ENCODE data around the gene CCDC17.

Gene CCDC17

DNA sequence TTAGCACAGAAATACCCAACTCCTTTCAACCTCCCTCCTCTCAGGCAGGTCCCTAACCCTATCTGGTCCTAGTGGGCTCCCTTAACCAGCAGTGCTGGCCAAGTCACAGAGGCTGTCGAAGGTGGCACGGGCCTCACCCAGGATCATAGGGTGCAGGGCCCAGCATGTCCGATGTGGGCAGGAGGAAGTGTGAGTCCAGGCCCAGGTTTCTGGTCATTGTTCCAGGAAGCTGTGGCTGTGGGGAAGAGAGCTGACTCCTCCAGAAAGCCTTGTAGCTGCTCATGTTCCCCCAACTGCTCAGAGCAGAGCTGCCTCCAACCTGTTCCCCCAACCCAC lies 2.4 kb downstream of the CCDC17 start:
- no peak overlapping the region for H3K4me2 ChIP-seq (ENCODE audit: low read length)
- no peak overlapping the region for H3K4me3 ChIP-seq (ENCODE audit: low read depth, low read length, poor library complexity, severe bottlenecking)
- no peak overlapping the region for H3K9ac ChIP-seq (ENCODE audit: low read length)
- no peaks in the 10 kb centered on the region for H3K9me3 ChIP-seq (ENCODE audit: low read length)
- no peaks in the 10 kb centered on the region for H3F3A ChIP-seq (ENCODE audit: insufficient read depth, low read length)
- H3K79me2 ChIP-seq (ENCODE audit: insufficient read depth, low read length): no peaks in the 10 kb centered on the region
- peak overlapping the region; percentile 19 for H3K27ac ChIP-seq (ENCODE audit: low read depth, low read length, poor library complexity, severe bottlenecking)
- peaks cover 47% of the 10 kb centered on the region for H3K36me3 ChIP-seq (ENCODE audit: insufficient read depth, low read length)
- no peak overlapping the region for H2AFZ ChIP-seq (ENCODE audit: low read length)
- H4K20me1 ChIP-seq (ENCODE audit: insufficient read depth, low read length): no peaks in the 10 kb centered on the region
- TF ChIP-seq, protein P1, sequence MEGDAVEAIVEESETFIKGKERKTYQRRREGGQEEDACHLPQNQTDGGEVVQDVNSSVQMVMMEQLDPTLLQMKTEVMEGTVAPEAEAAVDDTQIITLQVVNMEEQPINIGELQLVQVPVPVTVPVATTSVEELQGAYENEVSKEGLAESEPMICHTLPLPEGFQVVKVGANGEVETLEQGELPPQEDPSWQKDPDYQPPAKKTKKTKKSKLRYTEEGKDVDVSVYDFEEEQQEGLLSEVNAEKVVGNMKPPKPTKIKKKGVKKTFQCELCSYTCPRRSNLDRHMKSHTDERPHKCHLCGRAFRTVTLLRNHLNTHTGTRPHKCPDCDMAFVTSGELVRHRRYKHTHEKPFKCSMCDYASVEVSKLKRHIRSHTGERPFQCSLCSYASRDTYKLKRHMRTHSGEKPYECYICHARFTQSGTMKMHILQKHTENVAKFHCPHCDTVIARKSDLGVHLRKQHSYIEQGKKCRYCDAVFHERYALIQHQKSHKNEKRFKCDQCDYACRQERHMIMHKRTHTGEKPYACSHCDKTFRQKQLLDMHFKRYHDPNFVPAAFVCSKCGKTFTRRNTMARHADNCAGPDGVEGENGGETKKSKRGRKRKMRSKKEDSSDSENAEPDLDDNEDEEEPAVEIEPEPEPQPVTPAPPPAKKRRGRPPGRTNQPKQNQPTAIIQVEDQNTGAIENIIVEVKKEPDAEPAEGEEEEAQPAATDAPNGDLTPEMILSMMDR (IDR thresholded peaks at IDR 0.05; ENCODE audit: low read length): no peak
- no peak for TF ChIP-seq EZH2 (IDR thresholded peaks at IDR 0.05; ENCODE audit: borderline replicate concordance, low read length)
- H3K9me2 ChIP-seq (ENCODE audit: low read depth, low read length): no peaks in the 10 kb centered on the region
- H3K27me3 ChIP-seq (ENCODE audit: insufficient read depth, low read length): no peaks in the 10 kb centered on the region
- no peaks in the 10 kb centered on the region for H3K4me1 ChIP-seq (ENCODE audit: insufficient read depth, low read length, severe bottlenecking)

DNA sequence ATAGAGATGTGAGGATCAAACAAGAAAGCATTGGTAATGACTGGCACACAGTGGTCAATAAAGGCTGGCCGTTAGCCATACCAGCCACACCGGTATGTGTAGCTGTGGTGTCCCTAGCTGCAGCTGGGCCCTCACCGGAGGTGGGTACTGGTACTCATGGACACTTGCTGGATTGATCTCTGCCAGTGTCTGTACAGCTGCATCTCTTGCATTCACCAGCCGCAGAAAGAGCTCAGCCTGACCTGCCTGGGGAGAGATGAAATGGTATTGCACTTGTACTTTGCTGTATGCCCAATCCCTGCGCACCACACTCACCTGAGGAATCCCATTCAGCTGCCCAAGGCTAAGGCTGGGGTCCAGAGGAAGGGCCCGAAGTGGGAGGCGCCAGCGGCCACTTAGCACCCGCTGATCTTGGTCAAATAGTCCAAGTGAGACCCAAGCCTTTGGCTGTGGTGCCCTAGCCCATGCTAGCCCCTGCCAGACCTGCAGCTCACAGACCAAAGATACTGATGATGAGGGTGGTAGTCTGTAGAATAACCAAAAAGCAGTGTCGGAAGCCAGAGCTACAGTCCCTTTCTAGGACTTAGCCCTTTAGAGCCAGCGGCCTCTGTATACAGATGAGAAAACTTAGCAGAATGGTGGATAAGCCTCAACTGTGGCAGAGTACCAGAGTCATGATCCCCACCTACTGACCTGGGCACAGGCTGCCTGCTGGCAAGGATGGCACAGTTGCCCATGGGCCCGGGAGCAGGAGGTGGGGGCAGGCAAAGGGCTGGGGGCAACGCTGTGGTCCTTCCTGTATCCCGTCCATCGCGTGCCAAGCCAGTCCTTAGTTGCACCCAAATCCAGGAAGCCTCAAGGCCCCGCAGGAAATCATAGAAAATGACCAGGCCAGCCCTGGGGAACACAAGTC lies 3.0 kb downstream of the CCDC17 start:
- H3F3A ChIP-seq (ENCODE audit: insufficient read depth, low read length): no peaks in the 10 kb centered on the region
- no peaks in the 10 kb centered on the region for H3K9me2 ChIP-seq (ENCODE audit: low read depth, low read length)
- H3K4me3 ChIP-seq (ENCODE audit: low read depth, low read length, poor library complexity, severe bottlenecking): no peak overlapping the region
- no peaks in the 10 kb centered on the region for H4K20me1 ChIP-seq (ENCODE audit: insufficient read depth, low read length)
- H3K4me1 ChIP-seq (ENCODE audit: insufficient read depth, low read length, severe bottlenecking): no peaks in the 10 kb centered on the region
- H3K4me2 ChIP-seq (ENCODE audit: low read length): no peak overlapping the region
- H3K79me2 ChIP-seq (ENCODE audit: insufficient read depth, low read length): no peaks in the 10 kb centered on the region
- H3K27me3 ChIP-seq (ENCODE audit: insufficient read depth, low read length): no peaks in the 10 kb centered on the region
- H3K27ac ChIP-seq (ENCODE audit: low read depth, low read length, poor library complexity, severe bottlenecking): peak overlapping the region; percentile 19
- no peak overlapping the region for H2AFZ ChIP-seq (ENCODE audit: low read length)
- H3K9me3 ChIP-seq (ENCODE audit: low read length): no peaks in the 10 kb centered on the region
- H3K9ac ChIP-seq (ENCODE audit: low read length): no peak overlapping the region
- TF ChIP-seq EZH2 (IDR thresholded peaks at IDR 0.05; ENCODE audit: borderline replicate concordance, low read length): no peak
- TF ChIP-seq, protein P1 (IDR thresholded peaks at IDR 0.05; ENCODE audit: low read length): no peak
- peaks cover 50% of the 10 kb centered on the region for H3K36me3 ChIP-seq (ENCODE audit: insufficient read depth, low read length)

DNA sequence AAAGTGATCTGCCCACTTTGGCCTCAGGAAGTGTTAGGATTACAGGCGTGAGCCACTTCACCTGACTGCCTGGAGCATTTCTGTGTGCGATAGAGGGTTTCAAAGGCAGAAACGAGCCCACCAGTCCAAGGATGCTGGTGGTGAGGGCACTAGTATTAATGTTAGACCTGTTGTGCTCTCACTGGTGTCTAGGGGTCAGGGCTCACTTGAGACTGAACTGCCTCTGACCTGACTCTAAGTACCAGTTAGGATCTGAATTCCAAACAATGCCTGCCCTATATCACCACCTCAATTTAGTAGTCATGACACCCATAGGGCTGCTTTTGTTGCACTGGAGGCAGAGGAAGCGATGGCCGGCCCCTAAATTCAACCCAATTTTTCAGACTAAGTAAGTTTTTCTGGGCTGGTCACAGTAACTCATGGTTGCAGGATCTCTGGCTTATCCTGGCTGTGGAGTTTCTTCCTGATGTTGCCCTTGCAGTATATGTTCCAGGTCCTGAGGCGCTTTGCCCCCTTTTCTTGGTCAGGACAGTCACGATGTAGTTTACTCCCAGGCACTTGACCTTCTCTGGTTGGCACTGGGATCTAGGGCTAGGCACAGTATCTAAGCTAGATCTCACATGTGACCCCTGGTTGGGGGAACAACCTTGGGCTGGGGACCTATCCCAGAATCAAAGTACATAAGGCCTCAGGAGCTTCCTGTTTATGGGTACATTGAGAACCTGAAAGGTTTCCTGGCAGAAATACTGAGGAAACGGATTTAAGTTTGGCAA lies 4.5 kb downstream of the CCDC17 start:
- Histone ChIP-seq H2AFZ (ENCODE audit: low read length) (no peak overlapping the region), H4K20me1 (ENCODE audit: insufficient read depth, low read length) (no peaks in the 10 kb centered on the region), H3K4me3 (ENCODE audit: low read depth, low read length, poor library complexity, severe bottlenecking) (no peak overlapping the region), H3F3A (ENCODE audit: insufficient read depth, low read length) (no peaks in the 10 kb centered on the region), H3K9me2 (ENCODE audit: low read depth, low read length) (no peaks in the 10 kb centered on the region), H3K27me3 (ENCODE audit: insufficient read depth, low read length) (no peaks in the 10 kb centered on the region), H3K27ac (ENCODE audit: low read depth, low read length, poor library complexity, severe bottlenecking) (no peak overlapping the region), H3K4me1 (ENCODE audit: insufficient read depth, low read length, severe bottlenecking) (no peaks in the 10 kb centered on the region), H3K9ac (ENCODE audit: low read length) (no peak overlapping the region), H3K79me2 (ENCODE audit: insufficient read depth, low read length) (no peaks in the 10 kb centered on the region), H3K36me3 (ENCODE audit: insufficient read depth, low read length) (peaks cover 61% of the 10 kb centered on the region), H3K4me2 (ENCODE audit: low read length) (no peak overlapping the region), H3K9me3 (ENCODE audit: low read length) (no peaks in the 10 kb centered on the region)
- TF ChIP-seq, protein P1 (IDR thresholded peaks at IDR 0.05; ENCODE audit: low read length): no peak
- no peak for TF ChIP-seq EZH2 (IDR thresholded peaks at IDR 0.05; ENCODE audit: borderline replicate concordance, low read length)
